OCI-LY1 (cell line): ENCODE measurements around the gene PTPRG.

Source experiments
- H2AFZ ChIP-seq: fragments of 200-600 bp; sonication (generic), shearing (Covaris generic); 2 replicates; pipeline ENCODE4 v1.6.0; 2014; ENCODE audit warnings: antibody characterized with exemption, mild to moderate bottlenecking, low read length
- H3F3A ChIP-seq: fragments of 200-600 bp; sonication (generic), shearing (Covaris generic); 2 replicates; pipeline ENCODE4 v1.6.0; 2014; ENCODE audit warnings: mild to moderate bottlenecking, antibody characterized with exemption, low read length, moderate library complexity; ENCODE audit not compliant: insufficient read depth
- H3K27ac ChIP-seq: fragments of 200-600 bp; sonication (generic); 2 replicates; pipeline ENCODE4 v1.5.1; 2014; ENCODE audit warnings: low read length, mixed run types, mild to moderate bottlenecking, low read depth; ENCODE audit not compliant: poor library complexity, severe bottlenecking
- H3K27me3 ChIP-seq: fragments of 200-600 bp; sonication (generic); 2 replicates; pipeline ENCODE4 v1.6.0; 2014; ENCODE audit warnings: antibody characterized with exemption, mild to moderate bottlenecking, low read length, moderate library complexity; ENCODE audit not compliant: insufficient read depth
- H3K36me3 ChIP-seq: fragments of 200-600 bp; sonication (generic); 2 replicates; pipeline ENCODE4 v1.6.1; 2014; ENCODE audit warnings: mild to moderate bottlenecking, antibody characterized with exemption, low read length, moderate library complexity, mixed read lengths; ENCODE audit not compliant: insufficient read depth
- H3K4me1 ChIP-seq: fragments of 200-600 bp; sonication (generic); 2 replicates; pipeline ENCODE4 v1.5.1; 2014; ENCODE audit warnings: mild to moderate bottlenecking, low read length, moderate library complexity; ENCODE audit not compliant: insufficient read depth, severe bottlenecking
- H3K4me2 ChIP-seq: fragments of 200-600 bp; sonication (generic), shearing (Covaris generic); 2 replicates; pipeline ENCODE4 v1.6.1; 2014; ENCODE audit warnings: low read length
- H3K4me3 ChIP-seq: fragments of 200-600 bp; sonication (generic); 2 replicates; pipeline ENCODE4 v1.5.1; 2014; ENCODE audit warnings: low read length, low read depth, mild to moderate bottlenecking, mixed read lengths; ENCODE audit not compliant: poor library complexity, severe bottlenecking
- H3K79me2 ChIP-seq: fragments of 200-600 bp; shearing (Covaris generic); 2 replicates; pipeline ENCODE4 v1.6.1; 2016; ENCODE audit warnings: mixed run types, low read length, mixed read lengths; ENCODE audit not compliant: insufficient read depth
- H3K9ac ChIP-seq: fragments of 200-600 bp; sonication (generic), shearing (Covaris generic); 2 replicates; pipeline ENCODE4 v1.6.1; 2014; ENCODE audit warnings: mild to moderate bottlenecking, low read length, mixed read lengths
- H3K9me2 ChIP-seq: fragments of 200-600 bp; sonication (generic), shearing (Covaris generic); 2 replicates; pipeline ENCODE4 v1.6.1; 2014; ENCODE audit warnings: low read depth, mild to moderate bottlenecking, low read length, mixed read lengths
- H3K9me3 ChIP-seq: fragments of 200-600 bp; shearing (Covaris generic); 2 replicates; pipeline ENCODE4 v1.6.1; 2014; ENCODE audit warnings: low read length, mixed read lengths
- H4K20me1 ChIP-seq: fragments of 200-600 bp; sonication (generic), shearing (Covaris generic); 2 replicates; pipeline ENCODE4 v1.6.0; 2016; ENCODE audit warnings: mild to moderate bottlenecking, low read length; ENCODE audit not compliant: insufficient read depth
- EZH2 ChIP-seq: fragments of 200-600 bp; sonication (generic), shearing (Covaris generic); IDR thresholded peaks from 2 replicates; pipeline ENCODE4 v1.8.0; 2017; ENCODE audit warnings: borderline replicate concordance, mixed run types, mild to moderate bottlenecking, antibody characterized with exemption, low read length, moderate library complexity, mixed read lengths
- TF ChIP-seq, protein P1 (sequence below): fragments of 200-600 bp; sonication (generic), shearing (Covaris generic); IDR thresholded peaks from 2 replicates; pipeline ENCODE4 v1.5.1; 2017; ENCODE audit warnings: mild to moderate bottlenecking, antibody characterized with exemption, low read length, moderate library complexity, mixed read lengths

Gene PTPRG

DNA sequence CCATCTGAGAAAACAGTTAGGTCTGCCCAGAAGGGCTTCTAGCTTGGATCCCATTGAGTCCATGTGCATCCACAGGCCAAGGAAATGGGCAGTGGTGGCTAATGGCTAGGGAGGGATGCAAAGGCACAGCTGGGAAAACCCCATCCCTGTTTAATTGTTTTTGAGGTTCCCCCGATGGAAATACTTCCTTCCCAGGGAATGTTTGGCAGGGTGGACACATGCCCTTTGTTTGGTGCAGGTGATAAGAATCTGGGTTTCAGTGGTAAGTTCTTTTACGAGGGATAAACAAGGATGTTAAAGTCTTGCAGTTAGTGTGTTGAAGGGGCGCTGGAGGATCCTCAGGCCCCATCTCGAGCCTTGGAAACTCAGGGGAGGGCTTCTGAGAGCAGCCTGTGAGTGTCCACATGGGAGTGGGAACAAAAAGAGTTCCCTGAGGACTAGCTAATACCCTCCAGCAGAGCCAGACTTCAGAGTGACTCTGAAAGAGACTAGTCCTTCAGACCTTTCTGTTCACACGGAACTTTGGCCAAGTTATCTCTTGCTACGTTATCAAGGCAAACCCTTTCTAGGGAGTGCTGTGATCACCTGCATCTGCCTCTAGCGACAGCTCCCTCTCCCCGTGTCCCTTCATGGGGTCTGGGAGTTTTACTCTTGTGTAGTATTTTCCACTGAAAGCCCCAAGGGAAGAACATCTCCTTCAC lies 17.4 kb downstream of the PTPRG start:
- Histone ChIP-seq H3K9ac (no peak overlapping the region), H3K4me2 (no peak overlapping the region), H3F3A (no peaks in the 10 kb centered on the region), H2AFZ (no peak overlapping the region), H3K27ac (no peak overlapping the region), H3K79me2 (no peaks in the 10 kb centered on the region), H3K9me3 (no peaks in the 10 kb centered on the region), H3K4me1 (no peaks in the 10 kb centered on the region), H4K20me1 (no peaks in the 10 kb centered on the region), H3K4me3 (no peak overlapping the region), H3K27me3 (no peaks in the 10 kb centered on the region), H3K36me3 (no peaks in the 10 kb centered on the region), H3K9me2 (no peaks in the 10 kb centered on the region)
- TF ChIP-seq, protein P1, sequence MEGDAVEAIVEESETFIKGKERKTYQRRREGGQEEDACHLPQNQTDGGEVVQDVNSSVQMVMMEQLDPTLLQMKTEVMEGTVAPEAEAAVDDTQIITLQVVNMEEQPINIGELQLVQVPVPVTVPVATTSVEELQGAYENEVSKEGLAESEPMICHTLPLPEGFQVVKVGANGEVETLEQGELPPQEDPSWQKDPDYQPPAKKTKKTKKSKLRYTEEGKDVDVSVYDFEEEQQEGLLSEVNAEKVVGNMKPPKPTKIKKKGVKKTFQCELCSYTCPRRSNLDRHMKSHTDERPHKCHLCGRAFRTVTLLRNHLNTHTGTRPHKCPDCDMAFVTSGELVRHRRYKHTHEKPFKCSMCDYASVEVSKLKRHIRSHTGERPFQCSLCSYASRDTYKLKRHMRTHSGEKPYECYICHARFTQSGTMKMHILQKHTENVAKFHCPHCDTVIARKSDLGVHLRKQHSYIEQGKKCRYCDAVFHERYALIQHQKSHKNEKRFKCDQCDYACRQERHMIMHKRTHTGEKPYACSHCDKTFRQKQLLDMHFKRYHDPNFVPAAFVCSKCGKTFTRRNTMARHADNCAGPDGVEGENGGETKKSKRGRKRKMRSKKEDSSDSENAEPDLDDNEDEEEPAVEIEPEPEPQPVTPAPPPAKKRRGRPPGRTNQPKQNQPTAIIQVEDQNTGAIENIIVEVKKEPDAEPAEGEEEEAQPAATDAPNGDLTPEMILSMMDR = no peak
- no peak for TF ChIP-seq EZH2

DNA sequence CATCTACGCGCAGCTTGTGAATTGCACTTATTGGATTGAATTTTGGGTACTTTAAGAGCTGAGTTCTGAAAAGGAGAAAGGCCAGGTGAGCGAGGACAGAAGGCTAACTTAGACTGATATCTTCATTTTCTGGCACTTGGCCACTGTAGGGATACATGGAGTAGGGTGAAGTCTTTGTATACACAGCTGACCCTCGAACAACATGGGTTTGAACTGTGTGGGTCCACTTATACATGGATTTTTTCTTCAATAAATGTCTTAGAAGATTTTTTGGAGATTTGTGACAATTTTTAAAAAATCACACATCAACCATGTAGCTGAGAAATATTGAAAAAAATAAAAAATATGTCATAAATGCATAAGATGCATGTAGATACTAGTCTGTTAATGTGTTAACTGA lies 18.3 kb downstream of the PTPRG start:
- Histone ChIP-seq H3K79me2 (no peaks in the 10 kb centered on the region), H3K27me3 (no peaks in the 10 kb centered on the region), H4K20me1 (no peaks in the 10 kb centered on the region), H3K4me1 (no peaks in the 10 kb centered on the region), H3K36me3 (no peaks in the 10 kb centered on the region), H3K4me2 (no peak overlapping the region), H3K27ac (no peak overlapping the region), H3K9me2 (no peaks in the 10 kb centered on the region), H3K9ac (no peak overlapping the region), H3K9me3 (no peaks in the 10 kb centered on the region), H3F3A (no peaks in the 10 kb centered on the region), H3K4me3 (no peak overlapping the region), H2AFZ (no peak overlapping the region)
- TF ChIP-seq, protein P1 = no peak
- TF ChIP-seq EZH2 = no peak

DNA sequence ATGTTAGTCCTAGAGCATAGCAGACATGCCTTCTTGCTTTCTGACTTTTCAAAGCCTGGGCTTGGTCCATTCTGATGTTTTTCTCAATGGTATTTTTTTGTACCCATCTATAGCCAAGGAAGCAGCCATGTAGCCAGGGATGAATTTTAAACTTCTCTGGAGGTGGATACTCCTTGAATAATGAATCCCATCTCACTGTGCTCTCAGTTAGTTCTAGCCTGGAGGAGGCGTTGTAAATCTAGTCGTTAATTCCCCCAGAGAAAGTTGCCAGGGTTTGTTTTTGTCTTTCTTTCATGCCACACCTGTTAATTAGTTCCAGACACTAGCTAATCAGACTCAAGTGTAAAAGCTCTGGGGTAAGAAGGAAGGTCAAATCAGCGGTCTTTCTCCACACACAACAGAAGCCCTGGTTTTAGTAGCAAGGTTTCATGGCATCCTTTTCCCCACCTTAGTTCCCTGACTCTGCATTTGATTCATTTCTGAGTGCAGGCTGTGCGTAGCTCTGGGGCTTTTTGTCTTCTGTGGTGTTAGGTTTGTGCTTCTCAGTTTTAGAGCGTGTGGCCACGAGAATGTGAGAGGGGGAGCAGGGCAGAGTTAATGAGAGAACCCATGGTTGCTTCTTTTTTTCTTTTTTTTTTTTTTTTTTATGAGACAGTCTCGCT lies 19.7 kb downstream of the PTPRG start:
- Histone ChIP-seq H3K9me3 (no peaks in the 10 kb centered on the region), H2AFZ (no peak overlapping the region), H3F3A (no peaks in the 10 kb centered on the region), H3K27me3 (no peaks in the 10 kb centered on the region), H3K4me3 (no peak overlapping the region), H3K4me1 (no peaks in the 10 kb centered on the region), H3K36me3 (no peaks in the 10 kb centered on the region), H3K27ac (no peak overlapping the region), H4K20me1 (no peaks in the 10 kb centered on the region), H3K9me2 (no peaks in the 10 kb centered on the region), H3K9ac (no peak overlapping the region), H3K4me2 (no peak overlapping the region), H3K79me2 (no peaks in the 10 kb centered on the region)
- TF ChIP-seq, protein P1 = no peak
- no peak for TF ChIP-seq EZH2
